HEK293T (cell line): ENCODE measurements around the gene TBL2.
"Not testable (repeated sequence)": the region's sequence is repeated elsewhere in the genome, so short reads cannot be mapped to it uniquely, and the experiment has no call there.

ENCODE experiments used
- CTCF ChIA-PET: fragments of 350-600 bp; formaldehyde crosslinking; extraction: SDS; loops from one replicate; lab custom pipeline; 2021; ENCODE audit warnings: antibody characterized with exemption, inconsistent platforms; lab: Yijun Ruan, JAX
- POLR2A ChIA-PET: fragments of 350-600 bp; formaldehyde crosslinking; extraction: SDS; loops from one replicate; lab custom pipeline; 2020; ENCODE audit warnings: antibody characterized with exemption, inconsistent platforms; lab: Yijun Ruan, JAX
- DNase-seq: peaks from one replicate; pipeline ENCODE4 v3.0.0; 2012; ENCODE audit warnings: mixed read lengths; ENCODE audit errors: extremely low spot score
- ARNT ChIP-seq: fragments of 450-650 bp; IDR thresholded peaks from 2 replicates; pipeline ENCODE4 v1.6.1; 2017; ENCODE audit warnings: mild to moderate bottlenecking
- BHLHE40 ChIP-seq: fragments of 450-650 bp; IDR thresholded peaks from 2 replicates; pipeline ENCODE4 v1.6.1; 2016; ENCODE audit warnings: mild to moderate bottlenecking, moderate library complexity, borderline replicate concordance
- CTBP1 ChIP-seq: fragments of 450-650 bp; IDR thresholded peaks from 2 replicates; pipeline ENCODE4 v1.6.1; 2016; ENCODE audit warnings: borderline replicate concordance
- ELF4 ChIP-seq: fragments of 450-650 bp; IDR thresholded peaks from 2 replicates; pipeline ENCODE4 v1.6.1; 2017; ENCODE audit warnings: antibody characterized with exemption
- FOXK2 ChIP-seq: fragments of 450-650 bp; IDR thresholded peaks from 2 replicates; pipeline ENCODE4 v1.6.1; 2016; ENCODE audit warnings: mild to moderate bottlenecking
- FOXM1 ChIP-seq: fragments of 450-650 bp; IDR thresholded peaks from 2 replicates; pipeline ENCODE4 v1.6.1; 2017; ENCODE audit warnings: mild to moderate bottlenecking, borderline replicate concordance
- HDGF ChIP-seq: fragments of 450-650 bp; IDR thresholded peaks from 2 replicates; pipeline ENCODE4 v1.6.1; 2017; ENCODE audit warnings: antibody characterized with exemption, borderline replicate concordance
- L3MBTL2 ChIP-seq: fragments of 450-650 bp; conservative IDR thresholded peaks from 2 replicates; pipeline ENCODE4 v1.6.1; 2016; ENCODE audit warnings: mild to moderate bottlenecking
- LEF1 ChIP-seq: fragments of 450-650 bp; IDR thresholded peaks from 2 replicates; pipeline ENCODE4 v1.6.1; 2017; ENCODE audit warnings: mild to moderate bottlenecking, borderline replicate concordance
- NFRKB ChIP-seq: fragments of 450-650 bp; IDR thresholded peaks from 2 replicates; pipeline ENCODE4 v1.6.1; 2016; ENCODE audit warnings: mild to moderate bottlenecking, moderate library complexity
- SP1 ChIP-seq: fragments of 450-650 bp; IDR thresholded peaks from 2 replicates; pipeline ENCODE4 v1.6.1; 2017
- SUZ12 ChIP-seq: fragments of 450-650 bp; IDR thresholded peaks from 2 replicates; pipeline ENCODE4 v1.6.1; 2016; ENCODE audit warnings: mild to moderate bottlenecking
- TARDBP ChIP-seq: fragments of 450-650 bp; IDR thresholded peaks from 2 replicates; pipeline ENCODE4 v1.6.1; 2016
- ZNF384 ChIP-seq: fragments of 450-650 bp; IDR thresholded peaks from 2 replicates; pipeline ENCODE4 v1.6.1; 2016
- TF ChIP-seq, protein P1 (sequence below): fragments of 450-650 bp; IDR thresholded peaks from 2 replicates; pipeline ENCODE4 v1.6.1; 2016

The TBL2 gene

DNA sequence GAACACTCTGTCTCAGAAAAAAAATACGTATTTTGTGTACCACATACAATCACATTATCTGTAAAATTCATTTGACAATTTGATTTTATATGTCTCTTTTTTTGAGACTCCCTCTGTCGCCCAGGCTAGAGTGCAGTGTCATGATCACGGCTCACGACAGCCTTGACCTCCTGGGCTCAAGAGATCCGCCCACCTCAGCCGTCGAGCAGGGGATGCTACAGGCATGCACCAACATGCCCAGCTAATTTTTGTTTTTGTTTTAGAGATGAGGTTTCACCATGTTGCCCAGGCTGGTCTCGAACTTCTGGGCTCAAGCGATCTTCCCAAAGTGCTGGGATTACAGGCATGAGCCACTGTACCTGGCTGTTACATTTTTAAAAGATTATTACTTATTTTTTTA lies 44.6 kb downstream of the TBL2 start:
- DNase-seq: no peak
- CTCF ChIA-PET: no interaction called here
- POLR2A ChIA-PET: interaction anchor here (1.1 kb wide), 1 partner anchor 11 kb away, joined by 3 read pairs; the partner anchor contains the start of gene BAZ1B
- TF ChIP-seq ZNF384: no peak
- no peak for TF ChIP-seq NFRKB
- TF ChIP-seq ARNT: no peak
- no peak for TF ChIP-seq FOXK2

DNA sequence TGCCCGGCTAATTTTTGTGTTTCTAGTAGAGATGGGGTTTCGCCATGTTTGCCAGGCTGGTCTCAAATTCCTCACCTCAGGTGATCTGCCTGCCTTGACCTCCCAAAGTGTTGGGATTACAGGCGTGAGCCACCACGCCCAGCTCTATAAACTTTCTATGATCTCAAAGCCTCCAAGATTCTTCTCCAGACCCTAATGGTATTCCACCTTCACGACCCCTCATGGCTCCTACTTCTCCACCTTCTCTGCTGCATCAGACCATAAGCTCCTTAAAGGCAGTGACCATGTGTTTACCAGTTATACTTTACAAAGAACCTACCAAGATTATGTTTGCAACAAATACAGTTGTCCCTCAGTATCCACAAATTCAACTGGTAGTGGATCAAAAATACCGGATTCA lies 46.2 kb downstream of the TBL2 start:
- ChIA-PET POLR2A (interaction anchor here (1.0 kb wide), 1 partner anchor 10 kb away, joined by 5 read pairs; the partner anchor contains the start of gene BAZ1B), CTCF (interaction anchor here (0.6 kb wide), 1 partner anchor 881 kb away, joined by 3 read pairs; no protein-coding TSS in a partner anchor)
- no peak for TF ChIP-seq CTBP1
- TF ChIP-seq FOXM1: no peak
- TF ChIP-seq TARDBP: no peak
- no peak for DNase-seq

DNA sequence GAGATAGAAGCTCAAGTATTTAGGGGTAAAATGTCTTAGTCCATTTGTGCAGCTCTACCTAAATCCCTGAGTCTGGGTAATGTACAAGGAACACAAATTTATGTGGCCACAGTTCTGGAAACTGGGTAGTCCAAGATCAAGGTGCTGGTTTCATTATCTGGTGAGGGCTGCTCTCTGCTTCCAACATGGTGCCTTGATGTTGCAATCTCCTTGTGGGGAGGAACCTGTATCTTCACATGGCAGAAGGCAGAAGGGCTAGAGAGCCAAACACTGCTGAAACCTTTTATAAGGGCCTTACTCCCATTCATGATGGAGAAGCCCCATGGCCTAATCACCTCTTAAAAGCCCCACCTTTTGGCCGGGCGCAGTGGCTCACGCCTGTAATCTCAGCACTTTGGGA lies 47.6 kb downstream of the TBL2 start:
- POLR2A ChIA-PET: interaction anchor here (1.0 kb wide), 1 partner anchor 8 kb away, joined by 3 read pairs; the partner anchor contains the start of gene BAZ1B
- DNase-seq: no peak

DNA sequence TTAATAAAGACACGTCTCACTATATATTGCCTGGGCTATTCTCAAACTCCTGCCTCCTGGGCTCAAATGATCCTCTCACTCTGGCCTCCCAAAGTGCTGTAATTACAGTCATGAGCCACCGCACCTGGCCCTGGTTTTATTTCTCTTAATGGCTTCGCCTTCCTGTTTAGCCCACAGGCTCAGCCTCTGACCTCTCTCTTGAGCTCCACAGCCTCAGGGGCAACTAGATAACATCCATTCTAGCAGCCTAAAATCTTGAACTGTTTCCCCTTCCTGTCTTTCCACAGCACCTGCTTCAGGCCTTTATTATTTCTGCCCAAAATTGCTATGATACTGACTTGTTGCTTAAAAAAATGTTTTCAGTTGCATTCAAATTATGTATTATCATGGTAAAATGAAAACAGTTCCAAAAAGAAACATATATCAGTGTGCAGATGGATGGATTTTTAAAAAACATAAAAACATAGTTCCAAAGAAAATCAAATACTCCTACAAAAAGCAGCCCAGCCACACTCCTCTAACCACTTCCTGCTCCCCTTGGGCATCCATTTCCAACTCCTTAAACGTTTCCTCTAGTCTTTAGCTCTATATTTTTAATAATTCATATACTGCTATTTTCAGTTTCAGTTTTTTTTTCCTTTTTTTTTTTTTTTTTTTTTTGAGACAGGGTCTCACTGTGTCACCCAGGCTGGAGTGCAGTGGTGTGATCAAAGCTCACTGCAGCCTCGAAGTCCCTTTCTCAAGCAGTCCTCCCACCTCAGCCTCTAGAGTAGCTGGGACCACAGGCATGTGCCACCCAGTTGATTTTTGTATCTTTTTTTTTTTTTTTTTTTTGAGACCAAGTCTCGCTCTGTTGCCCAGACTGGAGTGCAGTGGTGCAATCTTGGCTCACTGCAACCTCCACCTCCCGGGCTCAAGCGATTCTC lies 51.2 kb downstream of the TBL2 start:
- POLR2A ChIA-PET: interaction anchor here (0.7 kb wide), 1 partner anchor 29 kb away, joined by 4 read pairs; no protein-coding TSS in a partner anchor
- DNase-seq: no peak
- CTCF ChIA-PET: no interaction called here
- TF ChIP-seq, protein P1, sequence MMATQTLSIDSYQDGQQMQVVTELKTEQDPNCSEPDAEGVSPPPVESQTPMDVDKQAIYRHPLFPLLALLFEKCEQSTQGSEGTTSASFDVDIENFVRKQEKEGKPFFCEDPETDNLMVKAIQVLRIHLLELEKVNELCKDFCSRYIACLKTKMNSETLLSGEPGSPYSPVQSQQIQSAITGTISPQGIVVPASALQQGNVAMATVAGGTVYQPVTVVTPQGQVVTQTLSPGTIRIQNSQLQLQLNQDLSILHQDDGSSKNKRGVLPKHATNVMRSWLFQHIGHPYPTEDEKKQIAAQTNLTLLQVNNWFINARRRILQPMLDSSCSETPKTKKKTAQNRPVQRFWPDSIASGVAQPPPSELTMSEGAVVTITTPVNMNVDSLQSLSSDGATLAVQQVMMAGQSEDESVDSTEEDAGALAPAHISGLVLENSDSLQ: no peak

More for the DNA sequence above, 47.6 kb downstream of the TBL2 start:
- TF ChIP-seq HDGF (no peak), BHLHE40 (no peak), TARDBP (no peak), NFRKB (no peak), ELF4 (no peak), LEF1 (no peak), SP1 (no peak), FOXM1 (no peak)
- CTCF ChIA-PET: no interaction called here

DNA sequence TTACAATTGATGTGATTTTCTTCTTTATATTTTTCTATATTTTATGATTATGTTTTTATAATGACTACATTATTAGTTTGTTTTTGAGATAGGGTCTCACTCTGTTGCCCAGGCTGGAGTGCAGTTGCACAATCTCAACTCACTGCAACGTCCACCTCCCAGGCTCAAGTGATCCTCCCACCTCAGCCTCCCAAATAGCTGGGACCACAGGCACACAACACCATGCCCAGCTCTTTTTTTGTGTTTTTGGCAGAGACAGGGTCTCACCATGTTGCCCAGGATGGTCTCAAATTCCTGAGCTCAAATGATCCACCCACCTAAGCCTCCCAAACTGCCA lies 52.3 kb downstream of the TBL2 start:
- POLR2A ChIA-PET, CTCF ChIA-PET, DNase-seq: not testable (repeated sequence)

DNA sequence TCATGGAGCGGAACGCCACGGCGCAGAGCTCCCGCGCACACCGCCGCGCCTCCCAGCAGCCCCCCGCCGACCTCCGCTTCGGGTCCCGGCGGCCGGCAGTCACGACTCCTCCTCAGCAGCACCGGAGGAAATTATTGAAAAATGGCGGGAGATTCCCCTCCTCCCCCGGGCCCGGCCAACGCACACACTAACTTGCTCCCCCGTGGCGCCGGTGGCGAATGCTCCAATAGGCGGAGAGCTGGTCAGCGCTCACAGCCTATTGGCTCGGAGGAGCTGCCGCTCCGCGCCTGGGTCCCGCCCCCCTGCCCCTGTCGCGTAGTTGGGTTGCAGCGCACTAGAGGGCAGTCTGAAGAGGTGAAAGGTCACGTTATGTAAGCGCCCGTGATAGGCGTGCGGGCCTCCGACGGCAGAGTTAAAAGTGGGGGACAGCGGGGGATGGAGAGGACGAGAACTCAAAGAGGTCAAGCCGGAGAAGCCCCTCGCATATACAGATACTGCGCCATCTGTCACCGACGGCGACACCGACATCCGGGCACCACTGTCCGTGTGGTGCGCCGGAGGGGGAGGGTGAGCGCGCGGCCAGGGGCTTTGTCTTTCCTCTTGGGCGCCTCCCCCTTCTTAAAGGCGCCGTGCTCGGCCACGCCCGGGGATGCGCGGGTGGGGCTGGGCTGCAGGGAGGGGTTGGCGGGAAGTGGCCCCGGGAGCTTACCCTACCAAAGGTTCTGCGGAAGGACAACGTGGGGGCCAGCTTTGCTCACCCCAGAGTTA lies 56.1 kb downstream of the TBL2 start, which contains the start of gene BAZ1B:
TSS of gene BAZ1B (minus strand) at position 189 of the 768 bp plus-strand sequence. CDS start 360 bp downstream, outside the sequence.
- TF ChIP-seq, protein P1: peak; percentile 99
- TF ChIP-seq L3MBTL2 (peak; percentile 75), BHLHE40 (no peak)
- POLR2A ChIA-PET: interaction anchor here (0.6 to 3.2 kb wide), 26 partner anchors 8 to 217 kb away, joined by 3 to 25 read pairs (median 3); partner anchors contain the start of genes ABHD11, BCL7B and TBL2
- peak; percentile 95 for DNase-seq
- CTCF ChIA-PET: no interaction called here

DNA sequence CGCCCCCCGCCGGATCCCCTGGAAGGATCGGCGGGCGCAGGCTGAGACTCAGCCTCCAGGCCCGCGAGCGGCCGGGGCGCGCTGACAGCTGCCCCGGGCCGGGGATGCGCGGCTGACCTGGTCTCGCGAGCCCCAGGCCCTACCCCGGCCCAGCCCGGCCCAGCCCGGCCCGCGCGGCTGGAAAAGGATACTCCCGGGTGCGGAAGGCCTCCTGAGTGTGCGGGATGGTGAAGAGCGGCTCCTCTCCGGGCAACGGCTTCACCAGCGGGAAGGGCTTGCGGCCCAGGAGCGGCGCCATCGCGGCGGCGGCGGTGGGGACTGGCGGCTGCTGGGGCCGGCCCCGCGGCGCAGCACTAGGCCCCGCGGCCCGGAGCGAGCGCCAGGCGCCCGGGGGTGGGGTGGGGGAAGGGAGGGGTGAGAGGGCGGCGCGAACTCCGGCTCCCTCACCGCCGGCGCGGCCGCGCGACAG lies 56.7 kb downstream of the TBL2 start:
- ChIA-PET POLR2A (interaction anchor here (0.8 to 3.2 kb wide), 17 partner anchors 8 to 217 kb away, joined by 3 to 25 read pairs (median 5); partner anchors contain the start of genes ABHD11, BCL7B and TBL2), CTCF (no interaction called here)
- DNase-seq: peak; percentile 69
- TF ChIP-seq ARNT (peak; percentile 15; the same call in 1 of the 2 replicates), SUZ12 (no peak), FOXM1 (no peak)
- TF ChIP-seq, protein P1: no peak
